ENCODE results near the gene STRAP. TPM values are rescaled to one million over a fixed set of nuclear protein-coding genes. Genes with fewer than 3 reads are reported as not detected.
A peak's percentile ranks its signal among the peaks of the same experiment; 100 is the strongest.

STRAP gene
- total and polyA plus RNA-seq, 12 donors: 48.6 to 231 (median 92.8) TPM

GRCh38 chr12:15854916-15855315 is 27.3 kb upstream of the STRAP start:
- H3K9me3 ChIP-seq (replicated peaks in 1 of 3): no peaks in the 10 kb centered on the region
- no peak for DNase-seq
- H3K27ac ChIP-seq: no peak overlapping the region
- no peaks in the 10 kb centered on the region for H3K36me3 ChIP-seq (replicated peaks in 1 of 2)
- peaks cover 7% of the 10 kb centered on the region for H3K27me3 ChIP-seq
- H3K4me1 ChIP-seq (replicated peaks in 1 of 2): no peaks in the 10 kb centered on the region
- no peak overlapping the region for H3K4me3 ChIP-seq
- intact Hi-C loops (cut with DNase I): loop anchor here (5.0 to 10.0 kb wide), 3 partner anchors 263 to 580 kb away; no protein-coding TSS in a partner anchor
- TF ChIP-seq POLR2A (IDR thresholded peaks at IDR 0.05): no peak
- no peak for TF ChIP-seq CTCF (IDR thresholded peaks at IDR 0.05)
- 76 to 85% (median 79%) methylated on average over 1 of the region's 1 CpG for WGBS, 4 donors

- TF ChIP-seq POLR2A (IDR thresholded peaks at IDR 0.05) (no peak), CTCF (IDR thresholded peaks at IDR 0.05) (no peak)
- Histone ChIP-seq H3K4me1 (replicated peaks in 1 of 2) (no peaks in the 10 kb centered on the region), H3K27ac (no peak overlapping the region), H3K27me3 (peaks cover 7% of the 10 kb centered on the region), H3K9me3 (replicated peaks in 1 of 3) (no peaks in the 10 kb centered on the region), H3K4me3 (no peak overlapping the region), H3K36me3 (replicated peaks in 1 of 2) (no peaks in the 10 kb centered on the region)
- 50 to 72% (median 66%) methylated on average over 1 of the region's 1 CpG for WGBS, 4 donors
- DNase-seq: no peak
- intact Hi-C loops (cut with DNase I): loop anchor here (5.0 to 10.0 kb wide), 2 partner anchors 268 to 581 kb away; no protein-coding TSS in a partner anchor
Measured at GRCh38 chr12:15855646-15856045, 26.5 kb upstream of the STRAP start.

GRCh38 chr12:15856097-15856982 is 25.8 kb upstream of the STRAP start:
- intact Hi-C loops (cut with DNase I): loop anchor here (5.0 to 10.0 kb wide), 2 partner anchors 269 to 582 kb away; no protein-coding TSS in a partner anchor
- DNase-seq: peak; percentile 26 to 69 (median 58)
- Histone ChIP-seq H3K27ac (no peak overlapping the region), H3K36me3 (replicated peaks in 1 of 2) (no peaks in the 10 kb centered on the region), H3K9me3 (replicated peaks in 1 of 3) (no peaks in the 10 kb centered on the region), H3K4me3 (no peak overlapping the region), H3K27me3 (peaks cover 7% of the 10 kb centered on the region), H3K4me1 (replicated peaks in 1 of 2) (no peaks in the 10 kb centered on the region)
- WGBS, 4 donors: 29 to 45% (median 32%) methylated on average over 8 of the region's 8 CpGs
- peak; percentile 67 to 95 (median 88) for TF ChIP-seq CTCF (IDR thresholded peaks at IDR 0.05)
- TF ChIP-seq POLR2A (IDR thresholded peaks at IDR 0.05): no peak

- intact Hi-C loops (cut with DNase I): loop anchor here (5.0 to 10.0 kb wide), 2 partner anchors 271 to 584 kb away; no protein-coding TSS in a partner anchor
- WGBS, 4 donors: 38 to 54% (median 45%) methylated on average over 2 of the region's 2 CpGs
Measured at GRCh38 chr12:15858353-15858752, 23.8 kb upstream of the STRAP start.

More at GRCh38 chr12:15858353-15858752, 23.8 kb upstream of the STRAP start:
- Histone ChIP-seq H3K9me3 (replicated peaks in 1 of 3) (no peaks in the 10 kb centered on the region), H3K27ac (no peak overlapping the region), H3K27me3 (peaks cover 7% of the 10 kb centered on the region), H3K36me3 (replicated peaks in 1 of 2) (no peaks in the 10 kb centered on the region), H3K4me3 (no peak overlapping the region), H3K4me1 (replicated peaks in 1 of 2) (no peaks in the 10 kb centered on the region)
- TF ChIP-seq CTCF (IDR thresholded peaks at IDR 0.05): no peak
- TF ChIP-seq POLR2A (IDR thresholded peaks at IDR 0.05): no peak
- no peak for DNase-seq

Data from adrenal gland (tissue), 12 donors.